Measurements from ENCODE around the gene SIRT3.
"Not testable (repeated sequence)": the region's sequence is repeated elsewhere in the genome, so short reads cannot be mapped to it uniquely, and the experiment has no call there.

DNA sequence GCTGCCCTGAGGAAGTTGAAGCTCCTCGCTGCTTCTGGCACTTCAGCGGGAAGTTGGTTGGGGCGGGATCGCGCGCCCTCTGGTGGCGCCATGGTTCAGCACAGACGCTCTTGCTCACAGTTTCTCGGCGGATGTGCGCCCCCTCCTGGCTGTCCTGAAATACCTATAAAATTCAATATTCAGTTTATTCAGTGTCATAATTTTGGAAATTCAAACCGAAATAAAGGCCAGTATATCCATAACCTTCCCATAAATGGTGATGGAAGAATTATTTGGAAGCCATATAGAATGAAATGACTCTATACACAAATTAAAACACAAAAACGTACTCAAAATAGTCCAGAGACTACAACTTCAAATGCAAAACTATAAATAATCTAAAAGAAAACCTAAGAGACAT is 55.9 kb downstream of the SIRT3 start:
- peak in 2 of 5 experiments; percentile 6 to 30 for TF ChIP-seq CTCF (IDR thresholded peaks at IDR 0.05)
- not testable (repeated sequence) for TF ChIP-seq POLR2AphosphoS5 (IDR thresholded peaks at IDR 0.05); POLR2A (IDR thresholded peaks at IDR 0.05); EP300 (IDR thresholded peaks at IDR 0.05; ENCODE audit: low read depth)

Data from transverse colon (tissue), 4 donors.